ENCODE measurements around the gene GAB2. TPM values are rescaled to one million over a fixed set of nuclear protein-coding genes. Genes with fewer than 3 reads are reported as not detected.

Gene GAB2
- total RNA-seq, 1 donor: 8.2 TPM

GRCh38 chr11:78351979-78352841, 65.4 kb downstream of the GAB2 start:
- DNase-seq (ENCODE audit: low read depth): peak; percentile 63
- H3K4me3 ChIP-seq (ENCODE audit: low read depth, low read length): no peak overlapping the region
- no peak for TF ChIP-seq CTCF (IDR thresholded peaks at IDR 0.05; ENCODE audit: insufficient read depth, low read depth, low read length)

- no peak for DNase-seq (ENCODE audit: low read depth)
- no peak overlapping the region for H3K4me3 ChIP-seq (ENCODE audit: low read depth, low read length)
- no peak for TF ChIP-seq CTCF (IDR thresholded peaks at IDR 0.05; ENCODE audit: insufficient read depth, low read depth, low read length)
Measured at GRCh38 chr11:78351193-78351592, 66.4 kb downstream of the GAB2 start.

- no peak for TF ChIP-seq CTCF (IDR thresholded peaks at IDR 0.05; ENCODE audit: insufficient read depth, low read depth, low read length)
- DNase-seq (ENCODE audit: low read depth): peak; percentile 54
- H3K4me3 ChIP-seq (ENCODE audit: low read depth, low read length): no peak overlapping the region
Measured at GRCh38 chr11:78350646-78351165, 66.9 kb downstream of the GAB2 start.

- H3K4me3 ChIP-seq (ENCODE audit: low read depth, low read length): no peak overlapping the region
- TF ChIP-seq CTCF (IDR thresholded peaks at IDR 0.05; ENCODE audit: insufficient read depth, low read depth, low read length): no peak
- DNase-seq (ENCODE audit: low read depth): peak; percentile 73
Measured at GRCh38 chr11:78350091-78350645, 67.5 kb downstream of the GAB2 start.

- TF ChIP-seq CTCF (IDR thresholded peaks at IDR 0.05; ENCODE audit: insufficient read depth, low read depth, low read length): no peak
- DNase-seq (ENCODE audit: low read depth): no peak
- H3K4me3 ChIP-seq (ENCODE audit: low read depth, low read length): no peak overlapping the region
Measured at GRCh38 chr11:78349624-78350023, 68.0 kb downstream of the GAB2 start.

- no peak for TF ChIP-seq CTCF (IDR thresholded peaks at IDR 0.05; ENCODE audit: insufficient read depth, low read depth, low read length)
- DNase-seq (ENCODE audit: low read depth): no peak
- no peak overlapping the region for H3K4me3 ChIP-seq (ENCODE audit: low read depth, low read length)
Measured at GRCh38 chr11:78349114-78349513, 68.5 kb downstream of the GAB2 start.

Data from fibroblast of villous mesenchyme (primary cell).